GM12891 (cell line): ENCODE results near the gene HAUS3. TPM values are rescaled to one million over a fixed set of nuclear protein-coding genes. Genes with fewer than 3 reads are reported as not detected.

Experiments
- DNase-seq: peaks from one replicate; pipeline ENCODE4 v3.0.0; 2011; ENCODE audit warnings: low spot score; ENCODE audit not compliant: insufficient read length
- FAIRE-seq: peaks from 2 replicates; lab custom pipeline; 2011; peaks lifted over from hg19 to GRCh38; lab: Jason Lieb, UNC
- PAX5 ChIP-seq: IDR thresholded peaks from 2 replicates; pipeline ENCODE4 v1.6.1; 2011; ENCODE audit warnings: low read length, moderate library complexity, mild to moderate bottlenecking; ENCODE audit not compliant: insufficient read depth, severe bottlenecking
- POLR2A ChIP-seq: IDR thresholded peaks from 2 replicates; pipeline ENCODE4 v1.6.1; 2011; ENCODE audit warnings: low read depth, low read length, control low read depth
- POLR2AphosphoS5 ChIP-seq: IDR thresholded peaks from 2 replicates; pipeline ENCODE4 v1.6.1; 2011; ENCODE audit warnings: low read depth, low read length, control low read depth
- POU2F2 ChIP-seq: IDR thresholded peaks from 2 replicates; pipeline ENCODE4 v1.6.1; 2011; ENCODE audit warnings: low read depth, mild to moderate bottlenecking, control low read depth, low read length, moderate library complexity
- SPI1 ChIP-seq: IDR thresholded peaks from 2 replicates; pipeline ENCODE4 v1.6.1; 2011; ENCODE audit warnings: low read depth, low read length, control low read depth
- TAF1 ChIP-seq: IDR thresholded peaks from 2 replicates; pipeline ENCODE4 v1.6.1; 2011; ENCODE audit warnings: low read depth, low read length, control low read depth
- polyA plus RNA-seq: library from polyadenylated mRNA; unstranded; fragments of >200 nt; gene quantifications from one replicate; pipeline ENCODE4 v1.2.1, GENCODE V29; 2012; ENCODE audit warnings: low read depth, missing spikeins, inconsistent platforms; ENCODE audit not compliant: missing spikeins

The HAUS3 gene
- 10.4 TPM for polyA plus RNA-seq

GRCh38 chr4:2241410-2242353 lies at the start of gene HAUS3, which contains the start of gene POLN:
TSS of gene HAUS3 (minus strand) at chr4:2242121. CDS start at chr4:2240946, 1,175 bp downstream.
TSS of gene POLN (minus strand) at chr4:2242121. CDS start at chr4:2229231, 12,890 bp downstream.
- TF ChIP-seq SPI1, result no peak
- TF ChIP-seq TAF1, result 0 out of 2 replicates have a peak, but pooled peaks have one; percentile 36
- TF ChIP-seq POU2F2, result no peak
- peak; percentile 71 for TF ChIP-seq POLR2AphosphoS5
- TF ChIP-seq POLR2A, result peak; percentile 35; the same call in 1 of the 2 replicates
- DNase-seq (peak; percentile 98), FAIRE-seq (peak; percentile 100)

GRCh38 chr4:2290974-2291704 lies 49.2 kb upstream of the HAUS3 start:
- FAIRE-seq, result peak; percentile 57
- DNase-seq, result peak; percentile 53
- TF ChIP-seq TAF1, result no peak
- TF ChIP-seq SPI1, result peak; percentile 44

GRCh38 chr4:2290488-2290887 lies 48.6 kb upstream of the HAUS3 start:
- DNase-seq, result no peak
- no peak for FAIRE-seq
- no peak for TF ChIP-seq POU2F2
- no peak for TF ChIP-seq POLR2A
- TF ChIP-seq SPI1, result no peak
- no peak for TF ChIP-seq TAF1
- TF ChIP-seq POLR2AphosphoS5, result no peak
- no peak for TF ChIP-seq PAX5

- DNase-seq (no peak), FAIRE-seq (no peak)
- TF ChIP-seq POLR2A (no peak), POU2F2 (no peak), PAX5 (no peak), SPI1 (no peak), POLR2AphosphoS5 (no peak), TAF1 (no peak)
Measured at GRCh38 chr4:2289955-2290333, 48.0 kb upstream of the HAUS3 start.

- DNase-seq (no peak), FAIRE-seq (no peak)
- no peak for TF ChIP-seq TAF1
- TF ChIP-seq POU2F2, result no peak
- no peak for TF ChIP-seq POLR2AphosphoS5
- no peak for TF ChIP-seq POLR2A
- no peak for TF ChIP-seq PAX5
- no peak for TF ChIP-seq SPI1
Measured at GRCh38 chr4:2289311-2289954, 47.5 kb upstream of the HAUS3 start.

- FAIRE-seq (no peak), DNase-seq (no peak)
- TF ChIP-seq PAX5, result no peak
- TF ChIP-seq SPI1, result no peak
- TF ChIP-seq POLR2A, result no peak
- TF ChIP-seq POLR2AphosphoS5, result no peak
- TF ChIP-seq TAF1, result no peak
- TF ChIP-seq POU2F2, result no peak
Measured at GRCh38 chr4:2288051-2288541, 46.2 kb upstream of the HAUS3 start.

GRCh38 chr4:2287594-2287915 lies 45.6 kb upstream of the HAUS3 start:
- FAIRE-seq (no peak), DNase-seq (no peak)
- TF ChIP-seq SPI1, result no peak
- TF ChIP-seq PAX5, result no peak
- TF ChIP-seq POLR2AphosphoS5, result no peak
- TF ChIP-seq POLR2A, result no peak

- no peak for FAIRE-seq
- TF ChIP-seq SPI1, result no peak
- no peak for TF ChIP-seq TAF1
- no peak for TF ChIP-seq POLR2AphosphoS5
- no peak for TF ChIP-seq PAX5
- TF ChIP-seq POLR2A, result no peak
- TF ChIP-seq POU2F2, result no peak
- DNase-seq, result no peak
Measured at GRCh38 chr4:2286904-2287593, 45.1 kb upstream of the HAUS3 start.

- FAIRE-seq (no peak), DNase-seq (no peak)
- TF ChIP-seq PAX5 (no peak), POU2F2 (no peak), TAF1 (no peak), POLR2AphosphoS5 (no peak), SPI1 (no peak), POLR2A (no peak)
Measured at GRCh38 chr4:2285613-2286381, 43.9 kb upstream of the HAUS3 start.
